GM12878 (cell line): Measurements from ENCODE around the gene MFSD8. TPM values are rescaled to one million over a fixed set of nuclear protein-coding genes. Genes with fewer than 3 reads are reported as not detected.

Experiments used
- ATF7 ChIP-seq: fragments of 450-650 bp; IDR thresholded peaks from 2 replicates; pipeline ENCODE4 v1.6.1; 2016; ENCODE audit warnings: low read depth, mild to moderate bottlenecking
- MAX ChIP-seq: IDR thresholded peaks from 2 replicates; pipeline ENCODE4 v1.6.1; 2012; ENCODE audit warnings: low read depth, low read length, improper control_type of control experiment
- POLR2A ChIP-seq: IDR thresholded peaks from 2 replicates; pipeline ENCODE4 v1.6.1; 2011; ENCODE audit warnings: low read depth, mild to moderate bottlenecking, low read length
- RFX5 ChIP-seq: IDR thresholded peaks from 2 replicates; pipeline ENCODE4 v1.6.1; 2011; ENCODE audit warnings: low read depth, low read length, improper control_type of control experiment
- SIX5 ChIP-seq: IDR thresholded peaks from 2 replicates; pipeline ENCODE4 v1.6.1; 2011; ENCODE audit warnings: mild to moderate bottlenecking, low read depth, low read length, moderate library complexity; ENCODE audit not compliant: severe bottlenecking
- YY1 ChIP-seq: IDR thresholded peaks from 2 replicates; pipeline ENCODE4 v1.6.1; 2011; ENCODE audit warnings: low read depth, mild to moderate bottlenecking, low read length
- ZBTB40 ChIP-seq: fragments of 450-650 bp; IDR thresholded peaks from 2 replicates; pipeline ENCODE4 v1.6.1; 2016; ENCODE audit warnings: mild to moderate bottlenecking, moderate library complexity, borderline replicate concordance
- polyA plus RNA-seq, 11 experiments: library from polyadenylated mRNA; depleted of rRNA in 4 of 11; unstranded in 6 of 11; stranded (reverse) in 5 of 11; fragments of >200 nt; fragmentation: Nextera tagmentation in 4 of 11; fragmentation: Illumina TruSeq in 1 of 11; extraction: Ambion mirVana in 4 of 11; extraction: Trizol in 1 of 11; gene quantifications; 1 replicate in 1 of 11; 2 replicates in 10 of 11; pipeline versions ENCODE4 v1.2.1 to v1.2.3, GENCODE V29; 2011 to 2016; ENCODE audit warnings: inconsistent platforms in 2 of 11, missing spikeins in 2 of 11, low read depth in 1 of 11
- total RNA-seq, 4 experiments: library from RNA; depleted of rRNA in 3 of 4; stranded (reverse); fragments of >200 nt in 3 of 4; fragmentation: Illumina TruSeq in 1 of 4; extraction: Trizol in 1 of 4; gene quantifications; 2 replicates each; pipeline versions ENCODE4 v1.2.1 to v1.2.3, GENCODE V29; 2013 to 2021
- TF ChIP-seq, protein P1 (sequence below): IDR thresholded peaks from 2 replicates; pipeline ENCODE4 v1.6.1; 2012; ENCODE audit warnings: mild to moderate bottlenecking, low read depth, low read length

MFSD8 gene
- total and polyA plus RNA-seq, 10 of the 15 experiments (the other 5 are each of a cell fraction or from before 2014, with no cell fraction given), result 12.7 to 29.9 (median 18.4) TPM

DNA sequence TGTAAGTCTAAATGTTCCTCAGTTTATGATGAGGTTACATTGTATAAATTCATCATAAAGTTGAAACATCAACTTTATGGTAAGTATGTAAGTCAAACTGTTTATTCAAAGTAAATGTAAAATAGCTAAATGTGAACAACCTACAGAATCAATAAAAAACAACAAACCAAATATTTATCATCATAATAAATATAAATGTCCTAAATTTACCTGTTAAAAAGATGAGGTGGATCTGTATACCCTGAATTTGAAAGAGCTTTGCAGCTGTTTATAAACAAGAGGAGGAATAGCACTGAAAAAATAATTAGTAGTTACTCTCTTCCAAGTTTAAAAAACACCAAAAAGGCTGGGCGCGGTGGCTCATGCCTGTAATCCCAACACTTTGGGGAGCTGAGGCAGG lies 14.0 kb upstream of the MFSD8 start (continued):
- TF ChIP-seq ZBTB40 (no peak), RFX5 (no peak), POLR2A (no peak), MAX (no peak), YY1 (no peak), SIX5 (no peak), ATF7 (no peak)
- TF ChIP-seq, protein P1, sequence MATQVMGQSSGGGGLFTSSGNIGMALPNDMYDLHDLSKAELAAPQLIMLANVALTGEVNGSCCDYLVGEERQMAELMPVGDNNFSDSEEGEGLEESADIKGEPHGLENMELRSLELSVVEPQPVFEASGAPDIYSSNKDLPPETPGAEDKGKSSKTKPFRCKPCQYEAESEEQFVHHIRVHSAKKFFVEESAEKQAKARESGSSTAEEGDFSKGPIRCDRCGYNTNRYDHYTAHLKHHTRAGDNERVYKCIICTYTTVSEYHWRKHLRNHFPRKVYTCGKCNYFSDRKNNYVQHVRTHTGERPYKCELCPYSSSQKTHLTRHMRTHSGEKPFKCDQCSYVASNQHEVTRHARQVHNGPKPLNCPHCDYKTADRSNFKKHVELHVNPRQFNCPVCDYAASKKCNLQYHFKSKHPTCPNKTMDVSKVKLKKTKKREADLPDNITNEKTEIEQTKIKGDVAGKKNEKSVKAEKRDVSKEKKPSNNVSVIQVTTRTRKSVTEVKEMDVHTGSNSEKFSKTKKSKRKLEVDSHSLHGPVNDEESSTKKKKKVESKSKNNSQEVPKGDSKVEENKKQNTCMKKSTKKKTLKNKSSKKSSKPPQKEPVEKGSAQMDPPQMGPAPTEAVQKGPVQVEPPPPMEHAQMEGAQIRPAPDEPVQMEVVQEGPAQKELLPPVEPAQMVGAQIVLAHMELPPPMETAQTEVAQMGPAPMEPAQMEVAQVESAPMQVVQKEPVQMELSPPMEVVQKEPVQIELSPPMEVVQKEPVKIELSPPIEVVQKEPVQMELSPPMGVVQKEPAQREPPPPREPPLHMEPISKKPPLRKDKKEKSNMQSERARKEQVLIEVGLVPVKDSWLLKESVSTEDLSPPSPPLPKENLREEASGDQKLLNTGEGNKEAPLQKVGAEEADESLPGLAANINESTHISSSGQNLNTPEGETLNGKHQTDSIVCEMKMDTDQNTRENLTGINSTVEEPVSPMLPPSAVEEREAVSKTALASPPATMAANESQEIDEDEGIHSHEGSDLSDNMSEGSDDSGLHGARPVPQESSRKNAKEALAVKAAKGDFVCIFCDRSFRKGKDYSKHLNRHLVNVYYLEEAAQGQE, result no peak
